Measurements from ENCODE around the gene PIGQ. TPM values are rescaled to one million over a fixed set of nuclear protein-coding genes. Genes with fewer than 3 reads are reported as not detected.

Gene PIGQ
- total and polyA plus RNA-seq, 2 of the 13 experiments (the other 11 are each of a cell fraction or from before 2014, with no cell fraction given) = 7.7 to 19.7 TPM

DNA sequence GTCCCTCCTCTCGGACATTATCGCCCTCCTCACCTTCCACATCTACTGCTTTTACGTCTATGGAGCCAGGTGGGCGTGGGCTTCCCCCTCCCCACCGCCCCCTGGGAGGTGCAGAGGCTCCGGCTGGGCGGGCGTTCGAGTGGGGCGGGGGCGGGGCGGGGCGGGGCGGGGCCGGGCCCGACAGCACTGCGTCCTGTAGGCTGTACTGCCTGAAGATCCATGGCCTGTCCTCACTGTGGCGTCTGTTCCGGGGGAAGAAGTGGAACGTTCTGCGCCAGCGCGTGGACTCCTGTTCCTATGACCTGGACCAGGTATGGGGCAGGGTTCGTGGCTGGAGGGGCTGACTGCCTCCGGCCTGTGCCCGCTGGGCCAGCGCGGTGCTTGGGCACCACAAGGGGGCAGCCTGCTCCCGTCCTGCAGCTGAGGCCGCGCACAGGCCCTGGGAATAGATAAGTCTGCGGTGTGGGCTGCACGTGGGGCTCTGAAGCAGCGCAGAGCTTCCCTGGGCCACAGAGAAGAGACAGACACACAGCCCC, 9.2 kb downstream of the PIGQ start (continued):
- TF ChIP-seq, protein P1, sequence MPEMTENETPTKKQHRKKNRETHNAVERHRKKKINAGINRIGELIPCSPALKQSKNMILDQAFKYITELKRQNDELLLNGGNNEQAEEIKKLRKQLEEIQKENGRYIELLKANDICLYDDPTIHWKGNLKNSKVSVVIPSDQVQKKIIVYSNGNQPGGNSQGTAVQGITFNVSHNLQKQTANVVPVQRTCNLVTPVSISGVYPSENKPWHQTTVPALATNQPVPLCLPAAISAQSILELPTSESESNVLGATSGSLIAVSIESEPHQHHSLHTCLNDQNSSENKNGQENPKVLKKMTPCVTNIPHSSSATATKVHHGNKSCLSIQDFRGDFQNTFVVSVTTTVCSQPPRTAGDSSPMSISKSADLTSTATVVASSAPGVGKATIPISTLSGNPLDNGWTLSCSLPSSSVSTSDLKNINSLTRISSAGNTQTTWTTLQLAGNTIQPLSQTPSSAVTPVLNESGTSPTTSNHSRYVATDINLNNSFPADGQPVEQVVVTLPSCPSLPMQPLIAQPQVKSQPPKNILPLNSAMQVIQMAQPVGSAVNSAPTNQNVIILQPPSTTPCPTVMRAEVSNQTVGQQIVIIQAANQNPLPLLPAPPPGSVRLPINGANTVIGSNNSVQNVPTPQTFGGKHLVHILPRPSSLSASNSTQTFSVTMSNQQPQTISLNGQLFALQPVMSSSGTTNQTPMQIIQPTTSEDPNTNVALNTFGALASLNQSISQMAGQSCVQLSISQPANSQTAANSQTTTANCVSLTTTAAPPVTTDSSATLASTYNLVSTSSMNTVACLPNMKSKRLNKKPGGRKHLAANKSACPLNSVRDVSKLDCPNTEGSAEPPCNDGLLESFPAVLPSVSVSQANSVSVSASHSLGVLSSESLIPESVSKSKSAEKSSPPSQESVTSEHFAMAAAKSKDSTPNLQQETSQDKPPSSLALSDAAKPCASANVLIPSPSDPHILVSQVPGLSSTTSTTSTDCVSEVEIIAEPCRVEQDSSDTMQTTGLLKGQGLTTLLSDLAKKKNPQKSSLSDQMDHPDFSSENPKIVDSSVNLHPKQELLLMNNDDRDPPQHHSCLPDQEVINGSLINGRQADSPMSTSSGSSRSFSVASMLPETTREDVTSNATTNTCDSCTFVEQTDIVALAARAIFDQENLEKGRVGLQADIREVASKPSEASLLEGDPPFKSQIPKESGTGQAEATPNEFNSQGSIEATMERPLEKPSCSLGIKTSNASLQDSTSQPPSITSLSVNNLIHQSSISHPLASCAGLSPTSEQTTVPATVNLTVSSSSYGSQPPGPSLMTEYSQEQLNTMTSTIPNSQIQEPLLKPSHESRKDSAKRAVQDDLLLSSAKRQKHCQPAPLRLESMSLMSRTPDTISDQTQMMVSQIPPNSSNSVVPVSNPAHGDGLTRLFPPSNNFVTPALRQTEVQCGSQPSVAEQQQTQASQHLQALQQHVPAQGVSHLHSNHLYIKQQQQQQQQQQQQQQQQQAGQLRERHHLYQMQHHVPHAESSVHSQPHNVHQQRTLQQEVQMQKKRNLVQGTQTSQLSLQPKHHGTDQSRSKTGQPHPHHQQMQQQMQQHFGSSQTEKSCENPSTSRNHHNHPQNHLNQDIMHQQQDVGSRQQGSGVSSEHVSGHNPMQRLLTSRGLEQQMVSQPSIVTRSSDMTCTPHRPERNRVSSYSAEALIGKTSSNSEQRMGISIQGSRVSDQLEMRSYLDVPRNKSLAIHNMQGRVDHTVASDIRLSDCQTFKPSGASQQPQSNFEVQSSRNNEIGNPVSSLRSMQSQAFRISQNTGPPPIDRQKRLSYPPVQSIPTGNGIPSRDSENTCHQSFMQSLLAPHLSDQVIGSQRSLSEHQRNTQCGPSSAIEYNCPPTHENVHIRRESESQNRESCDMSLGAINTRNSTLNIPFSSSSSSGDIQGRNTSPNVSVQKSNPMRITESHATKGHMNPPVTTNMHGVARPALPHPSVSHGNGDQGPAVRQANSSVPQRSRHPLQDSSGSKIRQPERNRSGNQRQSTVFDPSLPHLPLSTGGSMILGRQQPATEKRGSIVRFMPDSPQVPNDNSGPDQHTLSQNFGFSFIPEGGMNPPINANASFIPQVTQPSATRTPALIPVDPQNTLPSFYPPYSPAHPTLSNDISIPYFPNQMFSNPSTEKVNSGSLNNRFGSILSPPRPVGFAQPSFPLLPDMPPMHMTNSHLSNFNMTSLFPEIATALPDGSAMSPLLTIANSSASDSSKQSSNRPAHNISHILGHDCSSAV (CRISPR knock-in tag; IDR thresholded peaks at IDR 0.05; ENCODE audit: borderline replicate concordance) = no peak
- TF ChIP-seq, protein P2, sequence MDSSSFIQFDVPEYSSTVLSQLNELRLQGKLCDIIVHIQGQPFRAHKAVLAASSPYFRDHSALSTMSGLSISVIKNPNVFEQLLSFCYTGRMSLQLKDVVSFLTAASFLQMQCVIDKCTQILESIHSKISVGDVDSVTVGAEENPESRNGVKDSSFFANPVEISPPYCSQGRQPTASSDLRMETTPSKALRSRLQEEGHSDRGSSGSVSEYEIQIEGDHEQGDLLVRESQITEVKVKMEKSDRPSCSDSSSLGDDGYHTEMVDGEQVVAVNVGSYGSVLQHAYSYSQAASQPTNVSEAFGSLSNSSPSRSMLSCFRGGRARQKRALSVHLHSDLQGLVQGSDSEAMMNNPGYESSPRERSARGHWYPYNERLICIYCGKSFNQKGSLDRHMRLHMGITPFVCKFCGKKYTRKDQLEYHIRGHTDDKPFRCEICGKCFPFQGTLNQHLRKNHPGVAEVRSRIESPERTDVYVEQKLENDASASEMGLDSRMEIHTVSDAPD (CRISPR knock-in tag; IDR thresholded peaks at IDR 0.05) = no peak
- TF ChIP-seq, protein P3, sequence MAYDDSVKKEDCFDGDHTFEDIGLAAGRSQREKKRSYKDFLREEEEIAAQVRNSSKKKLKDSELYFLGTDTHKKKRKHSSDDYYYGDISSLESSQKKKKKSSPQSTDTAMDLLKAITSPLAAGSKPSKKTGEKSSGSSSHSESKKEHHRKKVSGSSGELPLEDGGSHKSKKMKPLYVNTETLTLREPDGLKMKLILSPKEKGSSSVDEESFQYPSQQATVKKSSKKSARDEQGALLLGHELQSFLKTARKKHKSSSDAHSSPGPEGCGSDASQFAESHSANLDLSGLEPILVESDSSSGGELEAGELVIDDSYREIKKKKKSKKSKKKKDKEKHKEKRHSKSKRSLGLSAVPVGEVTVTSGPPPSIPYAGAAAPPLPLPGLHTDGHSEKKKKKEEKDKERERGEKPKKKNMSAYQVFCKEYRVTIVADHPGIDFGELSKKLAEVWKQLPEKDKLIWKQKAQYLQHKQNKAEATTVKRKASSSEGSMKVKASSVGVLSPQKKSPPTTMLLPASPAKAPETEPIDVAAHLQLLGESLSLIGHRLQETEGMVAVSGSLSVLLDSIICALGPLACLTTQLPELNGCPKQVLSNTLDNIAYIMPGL (CRISPR knock-in tag; IDR thresholded peaks at IDR 0.05; ENCODE audit: borderline replicate concordance in 1 of 2, low read depth in 1 of 2) = peak; percentile 66 to 85; a peak in 2 of 4 replicates
- TF ChIP-seq PAX8 (CRISPR knock-in tag; IDR thresholded peaks at IDR 0.05; ENCODE audit: borderline replicate concordance) = no peak
- TF ChIP-seq SIX1 (CRISPR knock-in tag; IDR thresholded peaks at IDR 0.05; ENCODE audit: borderline replicate concordance) = no peak
- no peak for TF ChIP-seq NFIB (CRISPR knock-in tag; IDR thresholded peaks at IDR 0.05; ENCODE audit: borderline replicate concordance)
- TF ChIP-seq, protein P4, sequence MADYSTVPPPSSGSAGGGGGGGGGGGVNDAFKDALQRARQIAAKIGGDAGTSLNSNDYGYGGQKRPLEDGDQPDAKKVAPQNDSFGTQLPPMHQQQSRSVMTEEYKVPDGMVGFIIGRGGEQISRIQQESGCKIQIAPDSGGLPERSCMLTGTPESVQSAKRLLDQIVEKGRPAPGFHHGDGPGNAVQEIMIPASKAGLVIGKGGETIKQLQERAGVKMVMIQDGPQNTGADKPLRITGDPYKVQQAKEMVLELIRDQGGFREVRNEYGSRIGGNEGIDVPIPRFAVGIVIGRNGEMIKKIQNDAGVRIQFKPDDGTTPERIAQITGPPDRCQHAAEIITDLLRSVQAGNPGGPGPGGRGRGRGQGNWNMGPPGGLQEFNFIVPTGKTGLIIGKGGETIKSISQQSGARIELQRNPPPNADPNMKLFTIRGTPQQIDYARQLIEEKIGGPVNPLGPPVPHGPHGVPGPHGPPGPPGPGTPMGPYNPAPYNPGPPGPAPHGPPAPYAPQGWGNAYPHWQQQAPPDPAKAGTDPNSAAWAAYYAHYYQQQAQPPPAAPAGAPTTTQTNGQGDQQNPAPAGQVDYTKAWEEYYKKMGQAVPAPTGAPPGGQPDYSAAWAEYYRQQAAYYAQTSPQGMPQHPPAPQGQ (CRISPR knock-in tag; IDR thresholded peaks at IDR 0.05; ENCODE audit: borderline replicate concordance) = no peak
- TF ChIP-seq KLF11 (CRISPR knock-in tag; IDR thresholded peaks at IDR 0.05) = no peak
- no peak for TF ChIP-seq SRSF4 (IDR thresholded peaks at IDR 0.05; ENCODE audit: low read depth, low read length, poor library complexity, severe bottlenecking)

Measured in HepG2 (cell line).